DOHH2 (cell line): ENCODE results near the gene LIPG.

Source experiments
- EZH2phosphoT487 ChIP-seq: fragments of 200-600 bp; sonication (generic); IDR thresholded peaks from 2 replicates; pipeline ENCODE4 v1.6.1; 2017; ENCODE audit warnings: borderline replicate concordance, mild to moderate bottlenecking, antibody characterized with exemption, low read length, moderate library complexity, mixed read lengths
- TF ChIP-seq, protein P1 (sequence below): fragments of 200-600 bp; sonication (generic); IDR thresholded peaks from one replicate; pipeline ENCODE4 v1.5.1; 2014; ENCODE audit warnings: antibody characterized with exemption, mild to moderate bottlenecking, low read depth, low read length; ENCODE audit not compliant: poor library complexity, severe bottlenecking

GRCh38 chr18:49524349-49524748 lies 37.5 kb upstream of the LIPG start:
- TF ChIP-seq, protein P1, sequence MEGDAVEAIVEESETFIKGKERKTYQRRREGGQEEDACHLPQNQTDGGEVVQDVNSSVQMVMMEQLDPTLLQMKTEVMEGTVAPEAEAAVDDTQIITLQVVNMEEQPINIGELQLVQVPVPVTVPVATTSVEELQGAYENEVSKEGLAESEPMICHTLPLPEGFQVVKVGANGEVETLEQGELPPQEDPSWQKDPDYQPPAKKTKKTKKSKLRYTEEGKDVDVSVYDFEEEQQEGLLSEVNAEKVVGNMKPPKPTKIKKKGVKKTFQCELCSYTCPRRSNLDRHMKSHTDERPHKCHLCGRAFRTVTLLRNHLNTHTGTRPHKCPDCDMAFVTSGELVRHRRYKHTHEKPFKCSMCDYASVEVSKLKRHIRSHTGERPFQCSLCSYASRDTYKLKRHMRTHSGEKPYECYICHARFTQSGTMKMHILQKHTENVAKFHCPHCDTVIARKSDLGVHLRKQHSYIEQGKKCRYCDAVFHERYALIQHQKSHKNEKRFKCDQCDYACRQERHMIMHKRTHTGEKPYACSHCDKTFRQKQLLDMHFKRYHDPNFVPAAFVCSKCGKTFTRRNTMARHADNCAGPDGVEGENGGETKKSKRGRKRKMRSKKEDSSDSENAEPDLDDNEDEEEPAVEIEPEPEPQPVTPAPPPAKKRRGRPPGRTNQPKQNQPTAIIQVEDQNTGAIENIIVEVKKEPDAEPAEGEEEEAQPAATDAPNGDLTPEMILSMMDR = no peak
- TF ChIP-seq EZH2phosphoT487 = no peak
